Measurements from ENCODE around the gene SYT1. TPM values are rescaled to one million over a fixed set of nuclear protein-coding genes. Genes with fewer than 3 reads are reported as not detected.

SYT1 gene
- total and polyA plus RNA-seq, 2 of the 4 experiments (the other 2 are of a cell fraction), result 2.8 to 3.0 TPM

DNA sequence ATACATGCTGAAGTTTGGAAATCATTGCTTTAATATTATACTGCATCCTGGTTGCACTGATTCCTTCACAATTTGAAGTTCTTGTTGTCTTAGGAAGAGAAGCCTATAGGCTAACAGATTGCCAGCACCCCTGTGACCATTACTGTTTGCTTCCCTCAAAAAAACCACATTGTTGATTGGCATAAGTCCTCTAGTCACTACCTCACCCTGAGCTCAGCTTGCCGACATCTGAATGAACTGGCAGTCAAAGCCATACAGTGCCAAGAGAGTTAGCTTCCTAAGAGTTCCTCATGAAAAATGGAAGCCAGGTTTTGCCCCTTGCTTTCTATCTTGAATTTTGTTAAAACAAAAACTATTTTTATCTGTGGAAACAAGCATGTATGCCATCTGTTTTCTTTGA lies 276.1 kb downstream of the SYT1 start:
- intact Hi-C loops (cut with micrococcal nuclease), result no loop called here
- Histone ChIP-seq H2AK5ac (ENCODE audit: low read depth, low read length) (no peak overlapping the region), H2BK120ac (ENCODE audit: low read depth, low read length) (no peak overlapping the region), H3K18ac (ENCODE audit: low read depth, low read length) (no peak overlapping the region), H2AFZ (replicated peaks; ENCODE audit: low read length, poor library complexity) (no peak overlapping the region), H3K9me1 (ENCODE audit: insufficient read depth, low read length) (no peaks in the 10 kb centered on the region), H3K36me3 (ENCODE audit: control insufficient read depth, insufficient read depth, low read length) (no peaks in the 10 kb centered on the region), H4K5ac (ENCODE audit: low read depth, low read length) (no peak overlapping the region), H3K14ac (replicated peaks; ENCODE audit: low read depth, low read length) (no peak overlapping the region), H3K23ac (ENCODE audit: low read depth, low read length) (no peak overlapping the region), H3K4ac (ENCODE audit: low read depth, low read length) (no peak overlapping the region), H3K4me2 (ENCODE audit: low read depth, low read length) (no peak overlapping the region), H3K27me3 (ENCODE audit: control insufficient read depth, insufficient read depth, low read length) (no peaks in the 10 kb centered on the region), H4K91ac (ENCODE audit: insufficient read depth, low read depth, low read length) (no peak overlapping the region), H2BK20ac (ENCODE audit: low read depth, low read length) (no peak overlapping the region), H3K27ac (ENCODE audit: insufficient read depth, low read length) (no peak overlapping the region), H2BK5ac (ENCODE audit: low read depth, low read length, poor library complexity, severe bottlenecking) (no peak overlapping the region), H3K9ac (ENCODE audit: low read depth, low read length) (no peak overlapping the region), H4K20me1 (ENCODE audit: insufficient read depth, low read length) (no peaks in the 10 kb centered on the region), H3K9me3 (ENCODE audit: control insufficient read depth, insufficient read depth, low read length) (no peaks in the 10 kb centered on the region), H3K56ac (ENCODE audit: extremely low read depth, insufficient read depth, low read length) (no peak overlapping the region), H3K4me3 (ENCODE audit: insufficient read depth, low read depth, low read length) (no peak overlapping the region), H3K4me1 (ENCODE audit: control insufficient read depth, insufficient read depth, low read length) (no peaks in the 10 kb centered on the region), H4K8ac (ENCODE audit: low read depth in 2 of 2, low read length in 2 of 2) (no peak overlapping the region), H2AK9ac (replicated peaks; ENCODE audit: low read depth, low read length, poor library complexity) (no peak overlapping the region), H2BK15ac (ENCODE audit: low read depth, low read length) (no peak overlapping the region), H3K79me1 (ENCODE audit: low read depth in 1 of 2, low read length in 2 of 2) (no peaks in the 10 kb centered on the region)
- TF ChIP-seq CHD1 (IDR thresholded peaks at IDR 0.05; ENCODE audit: low read depth, low read length) (no peak), MAZ (IDR thresholded peaks at IDR 0.05; ENCODE audit: borderline replicate concordance, low read depth, low read length) (no peak), CEBPB (IDR thresholded peaks at IDR 0.05; ENCODE audit: low read depth, low read length) (no peak), RFX5 (IDR thresholded peaks at IDR 0.05; ENCODE audit: low read depth, low read length) (no peak), RCOR1 (IDR thresholded peaks at IDR 0.05; ENCODE audit: insufficient replicate concordance, low read length) (no peak), MAFK (IDR thresholded peaks at IDR 0.05; ENCODE audit: low read depth, low read length) (no peak), POLR2A (IDR thresholded peaks at IDR 0.05; ENCODE audit: low read depth, low read length) (no peak), NFE2L2 (IDR thresholded peaks at IDR 0.05; ENCODE audit: low read depth, low read length) (no peak), RAD21 (IDR thresholded peaks at IDR 0.05; ENCODE audit: low read length) (no peak), MXI1 (IDR thresholded peaks at IDR 0.05; ENCODE audit: borderline replicate concordance, low read depth, low read length) (no peak), FOS (IDR thresholded peaks at IDR 0.05; ENCODE audit: low read depth, low read length) (no peak)
- BruUV-seq (replicated peaks), result no TSS peak
- no CpG with 5 or more reads among the region's 1 CpG for WGBS, 2 experiments (ENCODE audit: extremely low coverage in 2 of 2, insufficient read length in 1 of 2)
- dilution Hi-C loops (cut with HindIII; ENCODE audit: low sequenced_read_pairs, unreplicated experiment), result no loop called here
- ChIA-PET CTCF (no interaction called here), POLR2A (ENCODE audit: unreplicated experiment) (no interaction called here)
- in situ Hi-C loops (cut with MboI; ENCODE audit: low sequenced_read_pairs), result no loop called here
- no peak for ATAC-seq (ENCODE audit: low read depth)
- DNase-seq, result no peak
